ENCODE data around the gene GRK6. TPM values are rescaled to one million over a fixed set of nuclear protein-coding genes. Genes with fewer than 3 reads are reported as not detected.

The GRK6 gene
- total and polyA plus RNA-seq, 11 donors: 6.8 to 33.2 (median 17.3) TPM

GRCh38 chr5:177448244-177448950, 21.9 kb downstream of the GRK6 start:
- Histone ChIP-seq H3K27me3 (peaks cover 0 to 25% (median 3%) of the 10 kb centered on the region in 9 donors), H3K9me3 (no peaks in the 10 kb centered on the region), H3K4me1 (peaks cover 2 to 41% (median 21%) of the 10 kb centered on the region in 12 donors), H3K36me3 (no peaks in the 10 kb centered on the region), H3K27ac (peak overlapping the region in 2 of 12 donors; percentile 4 to 30), H3K4me3 (no peak overlapping the region)
- ATAC-seq (no peak), DNase-seq (no peak)
- TF ChIP-seq POLR2A (IDR thresholded peaks at IDR 0.05): no peak
- TF ChIP-seq CTCF (IDR thresholded peaks at IDR 0.05): no peak
- WGBS, 4 donors: 67 to 80% (median 76%) methylated on average over 6 of the region's 6 CpGs
- intact Hi-C loops (cut with DNase I): no loop called here

GRCh38 chr5:177449140-177450061, 22.9 kb downstream of the GRK6 start:
- TF ChIP-seq POLR2A (IDR thresholded peaks at IDR 0.05) (no peak), CTCF (IDR thresholded peaks at IDR 0.05) (no peak)
- H3K4me3 ChIP-seq: no peak overlapping the region
- WGBS, 4 donors: 90 to 93% (median 92%) methylated on average over 10 to 18 of the region's 18 CpGs
- no peaks in the 10 kb centered on the region for H3K36me3 ChIP-seq
- no peak for ATAC-seq
- peaks cover 0 to 26% (median 3%) of the 10 kb centered on the region in 9 donors for H3K27me3 ChIP-seq
- DNase-seq: no peak
- peaks cover 2 to 51% (median 27%) of the 10 kb centered on the region in 12 donors for H3K4me1 ChIP-seq
- intact Hi-C loops (cut with DNase I): loop anchor here in 5 of 10 donors (5.0 to 10.0 kb wide), 3 partner anchors 42 to 135 kb away; partner anchors contain the start of genes MXD3 (in 5 of the 5), F12 (in 1 of the 5) and PFN3 (in 1 of the 5)
- H3K9me3 ChIP-seq: no peaks in the 10 kb centered on the region
- no peak overlapping the region for H3K27ac ChIP-seq

GRCh38 chr5:177450667-177451424, 24.4 kb downstream of the GRK6 start:
- Histone ChIP-seq H3K27me3 (peaks cover 0 to 26% (median 3%) of the 10 kb centered on the region in 9 donors), H3K4me3 (no peak overlapping the region), H3K36me3 (no peaks in the 10 kb centered on the region), H3K4me1 (peaks cover 2 to 63% (median 34%) of the 10 kb centered on the region in 12 donors), H3K27ac (no peak overlapping the region), H3K9me3 (no peaks in the 10 kb centered on the region)
- no peak for TF ChIP-seq POLR2A (IDR thresholded peaks at IDR 0.05)
- TF ChIP-seq CTCF (IDR thresholded peaks at IDR 0.05): no peak
- peak in 1 of 5 donors; percentile 57 for DNase-seq
- no peak for ATAC-seq
- 72 to 79% (median 75%) methylated on average over 9 to 10 of the region's 10 CpGs for WGBS, 4 donors
- intact Hi-C loops (cut with DNase I): loop anchor here in 5 of 10 donors (5.0 to 10.0 kb wide), 3 partner anchors 44 to 136 kb away; partner anchors contain the start of genes MXD3 (in 5 of the 5), F12 (in 1 of the 5) and PFN3 (in 1 of the 5)

Data from heart left ventricle (tissue), 16 donors.